Measurements from ENCODE around the gene ZNF749.

The ZNF749 gene

GRCh38 chr19:57465680-57466381, 30.7 kb downstream of the ZNF749 start:
- no peak for TF ChIP-seq SIN3A (IDR thresholded peaks at IDR 0.05; ENCODE audit: borderline replicate concordance, insufficient read depth, low read length)
- TF ChIP-seq REST (IDR thresholded peaks at IDR 0.05; ENCODE audit: insufficient read depth in 1 of 2, low read depth in 2 of 2, low read length in 2 of 2): no peak
- no peak for TF ChIP-seq POLR2AphosphoS5 (IDR thresholded peaks at IDR 0.05; ENCODE audit: low read depth, low read length)
- TF ChIP-seq TAF1 (IDR thresholded peaks at IDR 0.05; ENCODE audit: borderline replicate concordance, insufficient read depth, low read length): no peak
- TF ChIP-seq FOXP2 (optimal IDR thresholded peaks at IDR 0.05; ENCODE audit: borderline replicate concordance, extremely low read depth, extremely low read length, insufficient read depth): no peak

GRCh38 chr19:57466489-57466888, 31.4 kb downstream of the ZNF749 start:
- TF ChIP-seq FOXP2 (optimal IDR thresholded peaks at IDR 0.05; ENCODE audit: borderline replicate concordance, extremely low read depth, extremely low read length, insufficient read depth): no peak
- TF ChIP-seq POLR2AphosphoS5 (IDR thresholded peaks at IDR 0.05; ENCODE audit: low read depth, low read length): no peak
- no peak for TF ChIP-seq SIN3A (IDR thresholded peaks at IDR 0.05; ENCODE audit: borderline replicate concordance, insufficient read depth, low read length)
- no peak for TF ChIP-seq REST (IDR thresholded peaks at IDR 0.05; ENCODE audit: insufficient read depth in 1 of 2, low read depth in 2 of 2, low read length in 2 of 2)

GRCh38 chr19:57473646-57474045, 38.5 kb downstream of the ZNF749 start:
- no peak for TF ChIP-seq SIN3A (IDR thresholded peaks at IDR 0.05; ENCODE audit: borderline replicate concordance, insufficient read depth, low read length)
- TF ChIP-seq TAF1 (IDR thresholded peaks at IDR 0.05; ENCODE audit: borderline replicate concordance, insufficient read depth, low read length): no peak
- TF ChIP-seq REST (IDR thresholded peaks at IDR 0.05; ENCODE audit: insufficient read depth in 1 of 2, low read depth in 2 of 2, low read length in 2 of 2): no peak
- no peak for TF ChIP-seq POLR2AphosphoS5 (IDR thresholded peaks at IDR 0.05; ENCODE audit: low read depth, low read length)
- TF ChIP-seq FOXP2 (optimal IDR thresholded peaks at IDR 0.05; ENCODE audit: borderline replicate concordance, extremely low read depth, extremely low read length, insufficient read depth): no peak

- no peak for TF ChIP-seq REST (IDR thresholded peaks at IDR 0.05; ENCODE audit: insufficient read depth in 1 of 2, low read depth in 2 of 2, low read length in 2 of 2)
- TF ChIP-seq FOXP2 (optimal IDR thresholded peaks at IDR 0.05; ENCODE audit: borderline replicate concordance, extremely low read depth, extremely low read length, insufficient read depth): no peak
- no peak for TF ChIP-seq TAF1 (IDR thresholded peaks at IDR 0.05; ENCODE audit: borderline replicate concordance, insufficient read depth, low read length)
- no peak for TF ChIP-seq SIN3A (IDR thresholded peaks at IDR 0.05; ENCODE audit: borderline replicate concordance, insufficient read depth, low read length)
- no peak; the same call in 1 of the 2 replicates for TF ChIP-seq POLR2AphosphoS5 (IDR thresholded peaks at IDR 0.05; ENCODE audit: low read depth, low read length)
These were observed 42.3 kb downstream of the ZNF749 start, which contains the start of gene ZNF772 for GRCh38 chr19:57477191-57478008. TSS of gene ZNF772 (minus strand) at chr19:57477566. CDS start at chr19:57477309, 257 bp downstream.
